LNCAP (cell line): Measurements from ENCODE around the gene PNLIPRP1.
A peak's percentile ranks its signal among the peaks of the same experiment; 100 is the strongest.

Experiments used
- CTCF ChIP-seq: fragments of 450-650 bp; IDR thresholded peaks from 2 replicates; pipeline ENCODE4 v1.5.1; 2017; ENCODE audit warnings: mild to moderate bottlenecking

The PNLIPRP1 gene

GRCh38 chr10:116626815-116627214 is 36.1 kb downstream of the PNLIPRP1 start:
- no peak for TF ChIP-seq CTCF

- peak; percentile 92 for TF ChIP-seq CTCF
Observed at GRCh38 chr10:116627386-116627933, 36.7 kb downstream of the PNLIPRP1 start.

GRCh38 chr10:116629340-116629739 is 38.6 kb downstream of the PNLIPRP1 start:
- no peak for TF ChIP-seq CTCF

- no peak for TF ChIP-seq CTCF
Observed at GRCh38 chr10:116630020-116630419, 39.3 kb downstream of the PNLIPRP1 start.

- TF ChIP-seq CTCF: no peak
Observed at GRCh38 chr10:116631871-116632295, 41.1 kb downstream of the PNLIPRP1 start.

GRCh38 chr10:116632596-116633215 is 41.9 kb downstream of the PNLIPRP1 start:
- TF ChIP-seq CTCF: no peak

GRCh38 chr10:116633216-116633600 is 42.4 kb downstream of the PNLIPRP1 start:
- no peak for TF ChIP-seq CTCF
